AG10803 (cell line): Measurements from ENCODE around the gene TULP1.
"Not testable (repeated sequence)": the region's sequence is repeated elsewhere in the genome, so short reads cannot be mapped to it uniquely, and the experiment has no call there.

Experiments used
- DNase-seq: peaks from one replicate; pipeline ENCODE4 v3.0.0; 2010; ENCODE audit warnings: low read depth
- H3K4me3 ChIP-seq: 2 replicates; pipeline ENCODE4 v1.5.1; 2011; ENCODE audit warnings: mild to moderate bottlenecking, low read length, control low read depth
- TF ChIP-seq, protein P1 (sequence below): conservative IDR thresholded peaks from 2 replicates; pipeline ENCODE4 v1.5.1; 2011; ENCODE audit warnings: mild to moderate bottlenecking, low read length, control low read depth, inconsistent platforms

TULP1 gene

DNA sequence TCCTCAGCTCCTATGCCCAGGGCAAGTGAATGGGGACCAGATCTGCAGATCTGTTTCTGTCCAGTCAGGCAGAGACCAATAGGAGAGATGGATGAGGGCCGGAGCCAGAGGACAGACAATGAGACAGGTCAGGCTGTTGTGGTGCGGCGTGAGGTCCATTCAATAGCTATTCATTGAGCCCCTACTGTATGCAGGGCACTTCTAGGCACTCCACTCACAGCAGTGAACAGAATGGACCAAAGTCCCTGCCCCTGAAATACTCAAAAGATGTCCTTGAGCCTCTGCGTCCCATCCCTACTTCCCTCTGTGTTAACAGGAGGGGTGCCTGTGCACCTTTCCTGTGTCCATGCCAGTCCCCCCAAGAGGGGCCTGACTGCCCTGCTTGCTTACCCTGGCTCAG, 8.5 kb upstream of the TULP1 start:
- DNase-seq: no peak
- TF ChIP-seq, protein P1, sequence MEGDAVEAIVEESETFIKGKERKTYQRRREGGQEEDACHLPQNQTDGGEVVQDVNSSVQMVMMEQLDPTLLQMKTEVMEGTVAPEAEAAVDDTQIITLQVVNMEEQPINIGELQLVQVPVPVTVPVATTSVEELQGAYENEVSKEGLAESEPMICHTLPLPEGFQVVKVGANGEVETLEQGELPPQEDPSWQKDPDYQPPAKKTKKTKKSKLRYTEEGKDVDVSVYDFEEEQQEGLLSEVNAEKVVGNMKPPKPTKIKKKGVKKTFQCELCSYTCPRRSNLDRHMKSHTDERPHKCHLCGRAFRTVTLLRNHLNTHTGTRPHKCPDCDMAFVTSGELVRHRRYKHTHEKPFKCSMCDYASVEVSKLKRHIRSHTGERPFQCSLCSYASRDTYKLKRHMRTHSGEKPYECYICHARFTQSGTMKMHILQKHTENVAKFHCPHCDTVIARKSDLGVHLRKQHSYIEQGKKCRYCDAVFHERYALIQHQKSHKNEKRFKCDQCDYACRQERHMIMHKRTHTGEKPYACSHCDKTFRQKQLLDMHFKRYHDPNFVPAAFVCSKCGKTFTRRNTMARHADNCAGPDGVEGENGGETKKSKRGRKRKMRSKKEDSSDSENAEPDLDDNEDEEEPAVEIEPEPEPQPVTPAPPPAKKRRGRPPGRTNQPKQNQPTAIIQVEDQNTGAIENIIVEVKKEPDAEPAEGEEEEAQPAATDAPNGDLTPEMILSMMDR: no peak
- no peak overlapping the region for H3K4me3 ChIP-seq

DNA sequence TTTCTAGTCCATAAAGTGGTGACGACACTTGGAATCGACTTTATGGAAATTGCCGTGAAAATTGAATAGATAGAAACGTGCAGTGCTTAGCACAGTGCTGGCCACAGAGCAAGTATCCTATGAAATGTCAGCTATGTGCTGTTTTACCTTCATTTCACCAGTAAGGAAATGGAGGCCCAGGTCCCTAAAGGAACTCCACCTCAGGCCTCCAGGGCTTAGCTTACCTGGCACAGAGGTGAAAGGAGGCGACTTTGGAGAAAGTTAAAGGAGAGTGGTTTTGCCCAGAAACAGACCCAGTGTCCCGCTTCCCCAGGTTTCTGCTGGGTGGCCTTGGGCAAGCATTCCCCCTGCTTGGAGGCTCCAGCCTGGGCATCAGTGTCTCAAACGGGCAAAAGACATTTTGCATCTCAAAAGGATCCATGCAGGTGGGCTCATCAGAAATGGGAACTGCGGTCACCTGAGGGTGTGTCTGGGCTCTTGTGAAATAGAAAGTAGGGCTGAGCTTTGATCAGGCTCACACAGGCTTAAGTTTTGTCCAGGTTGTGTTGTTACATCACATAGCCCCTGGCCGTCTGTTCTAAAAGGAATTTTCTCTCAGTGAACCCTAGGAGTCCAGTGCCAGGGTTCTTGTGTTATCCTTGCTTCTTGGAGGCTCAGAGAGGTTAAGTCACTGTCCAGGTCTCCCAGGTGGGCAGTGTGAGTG, 6.8 kb upstream of the TULP1 start:
- no peak overlapping the region for H3K4me3 ChIP-seq
- TF ChIP-seq, protein P1: no peak
- DNase-seq: no peak

DNA sequence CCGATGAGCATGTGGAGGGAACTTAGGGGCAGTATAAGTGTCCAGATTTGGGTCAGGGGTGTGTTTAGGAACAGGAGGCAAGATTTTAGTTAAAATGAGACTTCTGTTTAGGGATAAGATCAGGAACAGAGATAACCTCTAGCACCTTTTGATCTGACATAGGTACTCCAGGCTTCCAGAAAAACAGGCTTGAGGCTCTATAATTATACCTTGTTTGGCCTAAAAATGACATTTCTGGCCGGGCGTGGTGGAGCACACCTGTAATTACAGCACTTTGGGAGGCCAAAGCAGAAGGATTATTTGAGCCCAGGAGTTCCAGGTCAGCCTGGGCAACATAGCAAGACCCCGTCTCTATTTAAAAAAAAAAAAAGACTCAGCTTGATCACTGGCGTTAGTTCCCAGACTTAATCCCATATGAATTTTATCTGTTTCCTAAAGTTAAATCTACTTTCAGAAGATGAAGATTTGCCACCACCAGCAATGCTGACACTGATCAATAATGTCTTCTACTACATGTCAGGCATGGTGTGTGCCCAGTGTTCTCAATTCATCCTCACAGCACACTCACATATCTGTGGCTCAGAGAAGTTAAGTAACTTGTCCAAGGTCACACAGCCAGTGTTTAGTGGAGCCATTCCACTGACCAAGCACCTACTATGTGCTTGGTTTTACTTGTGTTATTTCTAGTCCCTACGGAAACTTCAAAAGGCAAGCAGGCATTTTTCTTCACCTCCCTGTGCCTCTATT, 6.0 kb upstream of the TULP1 start:
- H3K4me3 ChIP-seq: no peak overlapping the region
- DNase-seq: no peak
- TF ChIP-seq, protein P1: no peak

DNA sequence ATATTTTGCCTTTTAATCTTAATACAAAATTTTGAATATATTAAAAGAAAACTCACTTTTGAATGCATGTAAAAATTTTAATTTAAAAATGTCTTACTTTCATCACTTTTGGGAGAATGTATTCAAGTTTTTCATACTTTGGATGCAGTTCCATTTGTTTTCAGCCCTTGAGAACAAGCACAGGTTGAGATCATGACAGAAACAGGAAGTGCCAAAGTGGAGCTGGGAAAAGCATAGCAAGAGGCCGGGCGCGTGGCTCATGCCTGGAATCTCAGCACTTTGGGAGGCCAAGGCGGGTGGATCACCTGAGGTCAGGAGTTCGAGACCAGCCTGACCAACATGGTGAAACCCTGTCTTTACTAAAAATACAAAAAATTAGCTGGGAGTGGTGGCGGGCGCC, 5.3 kb upstream of the TULP1 start:
- DNase-seq: not testable (repeated sequence)

DNA sequence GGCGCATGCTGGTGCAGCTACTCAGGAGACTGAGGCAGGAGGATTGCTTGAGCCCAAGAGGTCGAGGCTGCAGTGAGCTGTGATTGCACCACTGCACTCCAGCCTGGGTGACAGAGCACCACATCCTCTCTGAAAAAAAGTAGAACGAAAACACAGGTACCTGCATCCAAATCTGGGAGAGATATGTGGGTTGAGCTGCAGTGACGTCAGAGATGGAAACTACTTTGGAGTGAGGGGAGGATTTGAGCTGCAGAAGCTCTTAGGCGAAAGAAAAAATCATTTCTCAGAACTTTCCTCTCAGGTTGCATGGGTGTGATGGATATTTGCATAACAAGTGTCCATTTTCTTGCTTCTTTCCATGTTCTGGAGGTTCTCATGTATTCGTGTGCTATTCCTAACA, 4.0 kb upstream of the TULP1 start:
- no peak overlapping the region for H3K4me3 ChIP-seq
- DNase-seq: no peak
- TF ChIP-seq, protein P1: no peak

More for the DNA sequence above, 5.3 kb upstream of the TULP1 start:
- not testable (repeated sequence) for H3K4me3 ChIP-seq

DNA sequence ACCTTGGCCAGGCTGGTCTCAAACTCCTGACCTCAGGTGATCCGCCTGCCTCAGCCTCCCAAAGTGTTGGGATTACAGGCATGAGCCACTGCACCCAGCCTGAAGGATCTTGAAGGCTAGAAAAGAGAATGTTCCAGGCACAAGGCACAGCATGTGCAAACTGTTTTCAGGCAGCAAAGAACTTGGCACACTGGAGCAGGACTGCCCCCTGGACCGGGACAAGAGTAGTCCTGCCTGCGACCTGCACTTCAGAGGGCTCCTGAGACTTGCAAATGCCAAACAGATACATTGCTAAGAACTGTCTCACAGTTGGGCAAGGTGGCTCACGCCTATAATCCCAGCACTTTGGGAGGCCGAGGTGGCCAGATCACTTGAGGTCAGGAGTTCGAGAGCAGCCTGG, 3.2 kb upstream of the TULP1 start:
- H3K4me3 ChIP-seq, DNase-seq: not testable (repeated sequence)

- DNase-seq: no peak
- TF ChIP-seq, protein P1: no peak
- no peak overlapping the region for H3K4me3 ChIP-seq
Observed at GRCh38 chr6:35514587-35514986, 1.9 kb upstream of the TULP1 start.

GRCh38 chr6:35512006-35512405, 690 bp downstream of the TULP1 start:
- no peak for DNase-seq
- TF ChIP-seq, protein P1: no peak
- H3K4me3 ChIP-seq: no peak overlapping the region
